Endothelial cell of umbilical vein (primary cell): ENCODE measurements around the gene GALNT1.

Experiments
- MYC ChIP-seq: IDR thresholded peaks from one replicate; pipeline ENCODE4 v1.6.1; 2011; ENCODE audit warnings: mild to moderate bottlenecking, low read depth, low read length
- TF ChIP-seq, protein P1 (sequence below), 2 donors: IDR thresholded peaks; 1 replicate in 1 of 2; 2 replicates in 1 of 2; pipeline ENCODE4 v1.5.1; 2011; ENCODE audit warnings: low read length in 2 of 2, mild to moderate bottlenecking in 2 of 2, moderate library complexity in 2 of 2, control low read depth in 1 of 2, inconsistent platforms in 1 of 2, low read depth in 1 of 2; ENCODE audit not compliant: insufficient read depth in 1 of 2; ENCODE audit errors: extremely low read depth in 1 of 2

DNA sequence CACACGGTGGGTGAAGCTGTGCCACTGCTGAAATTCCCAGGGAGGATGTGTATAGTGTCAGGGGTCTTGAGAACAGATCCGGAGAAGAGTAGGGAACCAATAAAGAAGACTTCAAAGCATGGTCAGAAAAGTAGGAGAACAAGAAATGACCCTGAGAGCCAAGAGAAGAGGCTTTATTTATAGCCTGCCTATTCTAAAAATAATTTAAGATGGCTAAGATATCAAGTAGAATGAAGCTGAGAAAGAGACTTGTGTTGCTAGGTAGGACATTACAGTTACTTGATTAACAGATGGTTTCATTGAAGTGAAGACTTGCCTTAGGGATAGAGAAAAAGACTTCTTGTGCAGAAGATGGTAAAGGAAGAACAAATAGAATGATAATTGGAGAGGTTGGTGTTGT lies 43.7 kb downstream of the GALNT1 start:
- TF ChIP-seq, protein P1, sequence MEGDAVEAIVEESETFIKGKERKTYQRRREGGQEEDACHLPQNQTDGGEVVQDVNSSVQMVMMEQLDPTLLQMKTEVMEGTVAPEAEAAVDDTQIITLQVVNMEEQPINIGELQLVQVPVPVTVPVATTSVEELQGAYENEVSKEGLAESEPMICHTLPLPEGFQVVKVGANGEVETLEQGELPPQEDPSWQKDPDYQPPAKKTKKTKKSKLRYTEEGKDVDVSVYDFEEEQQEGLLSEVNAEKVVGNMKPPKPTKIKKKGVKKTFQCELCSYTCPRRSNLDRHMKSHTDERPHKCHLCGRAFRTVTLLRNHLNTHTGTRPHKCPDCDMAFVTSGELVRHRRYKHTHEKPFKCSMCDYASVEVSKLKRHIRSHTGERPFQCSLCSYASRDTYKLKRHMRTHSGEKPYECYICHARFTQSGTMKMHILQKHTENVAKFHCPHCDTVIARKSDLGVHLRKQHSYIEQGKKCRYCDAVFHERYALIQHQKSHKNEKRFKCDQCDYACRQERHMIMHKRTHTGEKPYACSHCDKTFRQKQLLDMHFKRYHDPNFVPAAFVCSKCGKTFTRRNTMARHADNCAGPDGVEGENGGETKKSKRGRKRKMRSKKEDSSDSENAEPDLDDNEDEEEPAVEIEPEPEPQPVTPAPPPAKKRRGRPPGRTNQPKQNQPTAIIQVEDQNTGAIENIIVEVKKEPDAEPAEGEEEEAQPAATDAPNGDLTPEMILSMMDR (IDR thresholded peaks at IDR 0.05; ENCODE audit: extremely low read depth in 1 of 2, insufficient read depth in 1 of 2, low read depth in 1 of 2, low read length in 2 of 2), result no peak
- TF ChIP-seq MYC, result no peak
